GM19025 (cell line): ENCODE data around the gene PSORS1C1.
"Not testable (repeated sequence)": the region's sequence is repeated elsewhere in the genome, so short reads cannot be mapped to it uniquely, and the experiment has no call there.

Experiments used
- ATAC-seq: cut with Tn5 transposase; IDR thresholded peaks from one replicate; pipeline ENCODE4 v1.9.1; 2021; ENCODE audit warnings: mild to moderate bottlenecking, low read depth, moderate library complexity; ENCODE audit not compliant: unreplicated experiment

The PSORS1C1 gene

GRCh38 chr6:31157513-31158139 lies 43.0 kb downstream of the PSORS1C1 start, which contains the start of gene CCHCR1:
Gene CCHCR1 (minus strand): TSS chr6:31157802. CDS start chr6:31157600, 202 bp downstream.
- no peak for ATAC-seq

DNA sequence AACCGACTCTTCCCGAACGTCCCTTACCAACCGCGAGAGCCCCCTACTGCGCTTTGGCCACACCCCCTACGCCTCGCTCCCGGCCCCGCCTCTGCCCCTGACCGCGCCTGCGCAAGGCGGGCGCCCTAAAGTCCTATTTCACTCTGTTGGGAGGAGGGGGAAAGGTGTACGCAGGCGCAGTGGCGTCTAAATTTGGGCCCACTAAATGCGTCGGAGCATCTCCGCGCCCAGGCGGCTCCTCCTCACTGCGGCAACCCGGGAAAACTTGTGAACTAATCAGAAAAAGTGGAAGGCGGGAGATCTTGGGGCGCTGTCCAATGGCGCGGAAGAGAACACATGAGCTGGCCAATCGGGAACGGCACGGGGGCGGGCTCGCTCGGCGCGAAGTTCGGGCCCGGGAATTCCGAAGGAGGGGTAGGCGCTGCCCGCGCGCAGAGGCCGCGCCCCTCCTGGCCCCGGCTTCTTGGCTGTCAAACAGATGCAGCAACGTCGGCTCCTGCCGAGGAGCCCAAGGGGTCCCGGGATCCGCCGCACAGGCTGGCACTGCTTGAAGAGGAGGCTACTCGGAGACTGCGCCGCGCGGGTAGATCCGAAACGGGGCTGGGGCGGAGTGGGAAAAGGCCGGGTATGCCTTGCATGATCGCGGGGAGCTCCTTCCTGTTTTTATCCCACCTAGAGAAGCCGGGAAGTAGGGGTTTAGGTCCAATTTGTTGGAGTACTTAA lies 43.7 kb downstream of the PSORS1C1 start, which contains the start of gene TCF19:
Gene TCF19, plus strand, starts transcription at position 450 of the 723 bp plus-strand sequence. CDS start 881 bp downstream, outside the sequence.
- peak; percentile 83 for ATAC-seq

DNA sequence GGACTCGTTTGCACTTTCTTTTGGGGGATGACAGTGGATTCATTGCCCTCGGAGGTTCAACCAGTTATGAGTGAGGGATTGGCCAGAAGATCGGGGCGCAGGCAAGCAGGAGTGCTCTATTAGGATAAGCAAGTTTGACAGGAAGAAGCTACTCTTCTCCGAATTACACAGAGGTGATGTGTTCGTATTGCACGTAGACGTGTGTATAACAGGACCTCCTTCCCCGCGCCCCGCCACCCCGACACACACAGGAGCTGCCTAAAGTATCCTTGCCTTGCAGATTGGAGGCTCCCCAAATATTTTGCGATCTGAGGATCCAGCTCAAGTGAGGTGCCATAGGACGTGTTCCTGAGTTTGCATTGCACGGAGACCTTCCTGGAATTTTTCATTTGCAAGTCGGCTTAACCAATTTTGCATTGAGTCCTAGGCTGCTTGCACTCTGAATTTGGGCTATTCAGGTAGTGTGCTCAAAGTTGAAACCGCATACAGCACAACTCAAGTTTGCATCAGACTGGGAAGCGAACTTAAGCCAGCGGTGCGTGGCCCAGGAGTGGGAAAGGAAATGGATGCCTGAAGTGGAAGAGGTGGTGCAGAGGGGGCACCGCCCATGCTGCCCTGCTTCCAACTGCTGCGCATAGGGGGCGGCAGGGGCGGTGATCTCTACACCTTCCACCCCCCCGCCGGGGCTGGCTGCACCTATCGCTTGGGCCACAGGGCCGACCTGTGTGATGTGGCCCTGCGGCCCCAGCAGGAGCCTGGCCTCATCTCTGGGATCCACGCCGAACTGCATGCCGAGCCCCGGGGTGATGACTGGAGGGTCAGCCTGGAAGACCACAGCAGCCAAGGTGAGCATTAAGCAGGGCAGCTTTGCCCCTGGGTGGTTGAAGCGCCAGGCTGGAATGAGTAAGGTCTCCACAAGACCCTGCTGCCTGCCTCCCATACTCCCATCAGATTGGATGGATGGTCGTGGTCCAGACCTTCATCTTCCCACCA lies 44.6 kb downstream of the PSORS1C1 start:
- ATAC-seq = no peak

DNA sequence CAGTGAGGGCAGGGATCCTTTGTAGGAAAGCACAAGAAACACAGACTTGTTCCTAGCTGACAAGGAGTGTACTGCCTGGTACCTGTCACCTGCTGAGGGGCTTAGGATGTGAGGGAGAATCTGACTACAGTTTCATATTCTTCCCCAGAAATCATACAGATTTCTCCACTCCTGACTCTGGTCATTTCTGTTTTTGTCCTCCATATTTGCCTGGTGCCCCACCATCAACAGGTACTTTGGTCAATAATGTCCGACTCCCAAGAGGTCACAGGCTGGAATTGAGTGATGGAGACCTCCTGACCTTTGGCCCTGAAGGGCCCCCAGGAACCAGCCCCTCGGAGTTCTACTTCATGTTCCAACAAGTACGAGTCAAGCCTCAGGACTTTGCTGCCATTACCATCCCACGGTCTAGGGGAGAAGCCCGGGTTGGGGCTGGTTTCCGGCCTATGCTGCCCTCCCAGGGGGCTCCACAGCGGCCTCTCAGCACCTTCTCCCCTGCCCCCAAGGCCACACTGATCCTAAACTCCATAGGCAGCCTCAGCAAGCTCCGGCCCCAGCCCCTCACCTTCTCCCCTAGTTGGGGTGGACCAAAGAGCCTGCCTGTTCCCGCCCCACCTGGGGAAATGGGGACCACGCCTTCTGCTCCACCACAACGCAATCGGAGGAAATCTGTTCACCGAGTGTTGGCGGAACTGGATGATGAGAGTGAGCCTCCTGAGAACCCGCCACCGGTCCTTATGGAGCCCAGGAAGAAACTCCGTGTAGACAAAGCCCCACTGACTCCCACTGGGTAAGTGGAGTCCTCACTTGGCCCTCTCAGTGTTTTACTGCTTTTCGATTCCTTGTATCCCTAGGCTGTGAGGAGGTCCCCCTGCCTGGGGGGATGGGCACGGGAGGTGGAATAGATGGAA lies 46.9 kb downstream of the PSORS1C1 start:
- no peak for ATAC-seq

DNA sequence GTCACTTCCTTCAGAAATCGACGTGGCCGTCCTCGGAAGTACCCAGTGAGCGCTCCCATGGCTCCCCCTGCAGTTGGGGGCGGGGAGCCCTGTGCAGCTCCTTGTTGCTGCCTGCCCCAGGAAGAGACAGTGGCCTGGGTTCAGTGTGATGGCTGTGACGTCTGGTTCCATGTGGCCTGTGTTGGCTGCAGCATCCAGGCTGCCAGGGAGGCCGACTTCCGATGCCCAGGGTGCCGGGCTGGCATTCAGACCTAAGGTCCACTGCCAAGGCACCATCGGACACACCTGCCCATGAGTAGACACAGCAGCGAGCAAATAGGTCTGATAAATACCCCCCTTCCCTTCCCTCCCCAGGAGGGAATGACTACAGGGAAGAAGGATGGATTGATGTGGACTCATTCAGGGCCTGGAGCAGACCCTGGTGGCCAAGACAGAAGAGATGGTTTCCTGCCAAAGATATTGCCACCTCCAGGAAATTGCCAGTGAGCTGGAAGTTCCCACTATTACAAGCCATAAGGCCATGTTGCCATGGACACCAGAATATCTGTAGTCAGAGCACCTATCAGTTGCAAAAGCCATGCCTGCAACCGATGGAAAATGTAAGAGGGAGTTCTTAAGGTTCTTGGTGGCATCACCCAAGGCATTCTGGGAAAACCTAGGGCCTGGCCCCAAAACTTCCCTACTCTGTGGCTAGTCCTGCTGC lies 48.0 kb downstream of the PSORS1C1 start:
- ATAC-seq = no peak

- ATAC-seq = no peak
Measured at GRCh38 chr6:31163922-31164321, 49.3 kb downstream of the PSORS1C1 start.

DNA sequence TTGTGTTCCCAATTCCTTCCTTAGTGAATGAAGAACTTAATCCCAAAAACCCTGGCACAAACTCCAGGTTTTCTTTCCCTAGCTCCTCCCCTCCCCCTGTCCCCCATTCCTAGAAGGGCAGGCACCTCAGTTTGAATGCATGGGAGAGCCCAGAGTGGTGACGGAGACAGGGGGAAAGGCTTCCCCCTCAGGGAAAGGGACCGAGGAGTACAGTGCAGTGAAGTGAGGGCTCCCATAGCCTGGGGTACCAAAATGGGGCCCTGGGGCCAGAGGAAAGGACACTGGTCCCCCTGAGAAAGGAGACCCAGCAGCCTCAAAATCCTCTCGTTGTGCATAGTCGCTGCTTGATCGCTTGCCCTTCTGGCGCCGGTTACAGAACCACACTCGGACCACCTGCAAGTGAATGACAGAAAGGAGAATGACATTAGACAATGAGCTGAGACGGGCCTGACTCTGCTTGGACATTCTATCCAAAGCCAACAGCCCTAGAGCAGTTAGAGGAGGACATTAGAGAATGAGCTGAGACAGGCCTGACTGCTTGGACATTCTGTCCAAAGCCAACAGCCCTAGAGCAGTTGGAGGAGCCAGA lies 50.0 kb downstream of the PSORS1C1 start:
- ATAC-seq = not testable (repeated sequence)

DNA sequence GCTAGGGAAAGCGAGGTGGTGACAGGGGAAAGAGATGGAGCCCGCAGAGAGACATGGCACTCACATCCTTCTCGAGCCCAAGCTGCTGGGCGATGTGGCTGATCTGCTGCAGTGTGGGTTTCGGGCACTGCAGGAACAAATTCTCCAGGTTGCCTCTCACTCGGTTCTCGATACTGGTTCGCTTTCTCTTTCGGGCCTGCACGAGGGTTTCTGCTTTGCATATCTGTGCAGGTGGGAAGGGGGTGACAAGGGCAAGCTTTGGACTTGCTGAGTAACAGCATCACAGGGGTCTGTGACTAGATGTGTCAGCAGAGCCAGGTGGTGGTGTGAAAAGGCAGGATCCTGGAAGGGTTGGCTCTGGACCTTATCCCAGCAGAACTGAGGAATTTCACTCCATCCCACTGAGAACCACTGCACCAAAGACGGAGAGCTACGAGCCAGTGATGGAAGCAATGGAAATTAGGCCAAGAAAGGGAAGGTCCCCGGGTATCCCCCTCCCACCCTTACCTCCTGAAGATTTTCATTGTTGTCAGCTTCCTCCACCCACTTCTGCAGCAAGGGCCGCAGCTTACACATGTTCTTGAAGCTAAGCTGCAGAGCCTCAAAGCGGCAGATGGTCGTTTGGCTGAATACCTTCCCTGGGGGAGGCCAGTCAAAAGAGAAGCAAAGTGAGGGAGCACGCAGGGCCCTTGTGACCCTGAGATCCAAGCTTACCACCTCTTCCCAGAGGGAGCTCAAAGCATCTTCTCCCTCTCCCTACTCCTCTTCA lies 50.6 kb downstream of the PSORS1C1 start:
- peak; percentile 68 for ATAC-seq

- ATAC-seq = no peak
Measured at GRCh38 chr6:31165986-31166385, 51.4 kb downstream of the PSORS1C1 start.

DNA sequence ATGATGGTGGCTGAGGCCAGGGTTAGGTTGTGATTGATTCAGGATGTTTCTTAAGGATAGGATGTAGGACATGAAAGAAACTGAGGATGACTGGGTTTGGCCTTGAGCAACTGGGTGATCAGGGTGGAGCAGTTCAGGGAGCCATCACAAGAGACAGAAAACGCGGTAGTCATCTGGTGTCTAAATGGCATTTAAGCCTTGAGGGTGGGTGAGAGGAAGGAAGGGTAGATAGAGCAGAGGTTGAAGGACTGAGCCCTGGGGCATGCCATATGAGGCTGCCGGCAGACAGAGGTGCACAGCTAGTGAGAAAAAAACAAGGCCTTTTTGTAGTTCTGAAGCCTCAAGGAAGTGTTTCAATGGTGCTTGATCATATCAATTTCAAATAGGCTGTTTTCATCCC lies 54.0 kb downstream of the PSORS1C1 start:
- no peak for ATAC-seq

- ATAC-seq = no peak
Measured at GRCh38 chr6:31169123-31169857, 54.7 kb downstream of the PSORS1C1 start.

DNA sequence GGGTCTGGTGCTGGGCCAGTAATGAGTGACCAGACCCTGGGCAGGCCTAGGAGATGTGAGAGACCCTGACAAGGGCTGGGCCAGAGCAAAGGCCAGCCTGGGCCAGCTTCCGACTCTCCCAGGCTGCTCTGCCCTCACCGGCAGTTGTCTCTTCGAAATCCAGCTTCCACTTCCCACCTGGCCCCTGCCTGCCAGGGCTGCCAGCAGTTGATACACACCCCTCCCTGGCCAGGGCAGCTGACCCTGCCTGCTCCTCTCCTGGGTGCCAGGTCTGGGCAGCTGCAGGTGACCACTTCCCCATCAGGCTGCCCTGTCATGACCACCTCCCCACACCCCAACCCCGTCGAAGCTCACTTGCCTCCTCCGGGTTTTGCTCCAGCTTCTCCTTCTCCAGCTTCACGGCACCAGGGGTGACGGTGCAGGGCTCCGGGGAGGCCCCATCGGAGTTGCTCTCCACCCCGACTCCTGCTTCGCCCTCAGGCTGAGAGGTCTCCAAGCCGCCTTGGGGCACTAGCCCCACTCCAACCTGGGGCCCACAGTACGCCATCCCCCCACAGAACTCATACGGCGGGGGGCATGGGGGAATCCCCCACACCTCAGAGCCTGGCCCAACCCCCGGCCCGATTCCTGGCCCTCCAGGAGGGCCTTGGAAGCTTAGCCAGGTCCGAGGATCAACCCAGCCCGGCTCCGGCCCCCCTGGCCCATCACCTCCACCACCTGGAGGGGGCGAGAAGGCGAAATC lies 55.4 kb downstream of the PSORS1C1 start:
- not testable (repeated sequence) for ATAC-seq

GRCh38 chr6:31170600-31170881 lies 55.9 kb downstream of the PSORS1C1 start, which contains the start of gene POU5F1:
Gene POU5F1 (minus strand): TSS chr6:31170682. CDS start chr6:31170620, 62 bp downstream.
- no peak for ATAC-seq

GRCh38 chr6:31170987-31171671 lies 56.5 kb downstream of the PSORS1C1 start:
- ATAC-seq = no peak

DNA sequence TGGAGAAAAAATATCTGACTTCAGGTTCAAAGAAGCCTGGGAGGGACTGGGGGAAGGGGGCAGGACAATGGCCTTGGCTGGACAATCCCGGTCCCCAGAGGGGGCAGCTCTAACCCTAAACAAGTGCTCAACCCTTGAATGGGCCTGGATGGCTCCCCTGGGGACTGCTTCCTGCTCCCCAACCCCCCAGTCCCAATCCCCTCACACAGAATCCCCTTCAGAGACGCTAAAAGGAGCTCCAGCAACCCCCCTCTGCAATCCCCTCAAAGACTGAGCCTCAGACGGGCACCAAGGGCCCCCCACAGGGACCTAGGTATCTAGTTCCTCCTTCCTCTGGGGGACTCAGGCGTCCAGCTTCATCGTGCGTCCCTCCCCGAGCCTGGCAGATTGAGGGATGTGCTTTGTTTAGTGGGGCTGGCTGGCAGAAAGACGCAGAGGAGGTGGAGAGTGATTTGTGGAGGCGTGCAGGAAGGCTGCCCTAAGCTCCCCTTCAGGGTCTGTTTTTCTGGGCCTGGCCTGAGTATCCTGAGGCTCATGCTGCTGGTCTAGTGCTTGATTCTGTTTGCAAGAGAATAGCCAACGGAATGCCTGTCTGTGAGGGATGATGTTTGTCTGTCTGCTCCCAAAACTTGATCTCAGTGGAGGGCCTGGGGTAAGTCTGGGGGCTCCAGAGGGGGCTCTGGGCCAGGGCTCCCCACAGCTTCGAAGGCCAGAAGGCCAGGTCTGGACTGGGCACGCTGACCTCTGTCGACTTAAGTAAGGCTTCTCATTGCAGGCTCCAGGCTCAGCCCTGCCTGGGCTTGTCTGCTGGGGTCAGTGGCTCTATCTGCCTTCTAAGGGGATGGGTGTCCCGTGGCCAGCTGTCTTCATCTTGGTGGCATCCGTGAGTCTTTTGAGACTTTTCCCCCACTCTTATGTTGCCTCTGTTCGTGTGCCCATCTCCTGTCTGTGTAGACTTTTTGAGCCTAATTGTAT lies 57.6 kb downstream of the PSORS1C1 start:
- no peak for ATAC-seq
